SK-N-SH treated with all-trans-retinoic acid at 6 μM for 48 hours (cell line): ENCODE data around the gene STK16.

Experiments
- ATAC-seq: fragments of 200-7000 bp; cut with Tn5 transposase; 3 replicates; pipeline ENCODE4 v1.9.1; 2020; ENCODE audit warnings: mild to moderate bottlenecking, moderate library complexity
- ARNTL ChIP-seq: fragments of 450-650 bp; formaldehyde crosslinking; IDR thresholded peaks from 2 replicates; pipeline ENCODE4 v1.5.0; 2020; ENCODE audit warnings: low read depth, mild to moderate bottlenecking, moderate library complexity, borderline replicate concordance
- BACH2 ChIP-seq: fragments of 250-450 bp; sonication (Bioruptor Pico); IDR thresholded peaks from 2 replicates; pipeline ENCODE4 v1.9.0; 2021; ENCODE audit warnings: mild to moderate bottlenecking, borderline replicate concordance
- CREB5 ChIP-seq: fragments of 250-450 bp; sonication (Bioruptor Pico); IDR thresholded peaks from 2 replicates; pipeline ENCODE4 v1.5.1; 2020; ENCODE audit warnings: low read depth, mild to moderate bottlenecking, moderate library complexity
- CSDC2 ChIP-seq: fragments of 250-450 bp; sonication (Bioruptor Pico); IDR thresholded peaks from 2 replicates; pipeline ENCODE4 v1.5.0; 2020; ENCODE audit warnings: mild to moderate bottlenecking, moderate library complexity
- GLIS3 ChIP-seq: fragments of 250-450 bp; sonication (Bioruptor Pico); IDR thresholded peaks from 2 replicates; pipeline ENCODE4 v1.5.0; 2020; ENCODE audit warnings: mild to moderate bottlenecking, moderate library complexity
- ISL1 ChIP-seq: fragments of 250-450 bp; sonication (Bioruptor Pico); IDR thresholded peaks from 2 replicates; pipeline ENCODE4 v2.1.2; 2022; ENCODE audit warnings: mild to moderate bottlenecking, moderate library complexity
- OSR1 ChIP-seq: fragments of 250-450 bp; sonication (Bioruptor Pico); IDR thresholded peaks from 2 replicates; pipeline ENCODE4 v1.8.0; 2022; ENCODE audit warnings: moderate library complexity, mild to moderate bottlenecking, inconsistent platforms
- PPARA ChIP-seq: fragments of 250-450 bp; sonication (Bioruptor Pico); IDR thresholded peaks from 2 replicates; pipeline ENCODE4 v1.5.0; 2020; ENCODE audit warnings: mild to moderate bottlenecking, borderline replicate concordance
- RARB ChIP-seq: fragments of 250-450 bp; sonication (Bioruptor Pico); IDR thresholded peaks from 2 replicates; pipeline ENCODE4 v1.8.0; 2021; ENCODE audit warnings: mild to moderate bottlenecking, moderate library complexity
- SNAI2 ChIP-seq: fragments of 250-450 bp; sonication (Bioruptor Pico); IDR thresholded peaks from 2 replicates; pipeline ENCODE4 v1.5.0; 2020; ENCODE audit warnings: mild to moderate bottlenecking, moderate library complexity
- TCF4 ChIP-seq: fragments of 250-450 bp; sonication (Bioruptor Pico); IDR thresholded peaks from 2 replicates; pipeline ENCODE4 v1.8.0; 2021; ENCODE audit warnings: mild to moderate bottlenecking, moderate library complexity, borderline replicate concordance
- TOX ChIP-seq: fragments of 250-450 bp; sonication (Bioruptor Pico); IDR thresholded peaks from 2 replicates; pipeline ENCODE4 v1.8.0; 2021; ENCODE audit warnings: mild to moderate bottlenecking, moderate library complexity, borderline replicate concordance
- ZC3H10 ChIP-seq: fragments of 250-450 bp; sonication (Bioruptor Pico); IDR thresholded peaks from 2 replicates; pipeline ENCODE4 v1.5.1; 2021; ENCODE audit warnings: mild to moderate bottlenecking, moderate library complexity
- ZFP3 ChIP-seq: fragments of 250-450 bp; sonication (Bioruptor Pico); IDR thresholded peaks from 2 replicates; pipeline ENCODE4 v1.5.0; 2020; ENCODE audit warnings: mild to moderate bottlenecking, moderate library complexity
- ZNF565 ChIP-seq: fragments of 450-650 bp; formaldehyde crosslinking; conservative IDR thresholded peaks from 2 replicates; pipeline ENCODE4 v1.5.0; 2020; ENCODE audit warnings: low read depth, mild to moderate bottlenecking, moderate library complexity
- ZNF70 ChIP-seq: fragments of 450-650 bp; formaldehyde crosslinking; IDR thresholded peaks from 2 replicates; pipeline ENCODE4 v1.5.0; 2020; ENCODE audit warnings: mild to moderate bottlenecking, moderate library complexity
- TF ChIP-seq, protein P1 (sequence below): fragments of 250-450 bp; sonication (Bioruptor Pico); IDR thresholded peaks from 2 replicates; pipeline ENCODE4 v1.8.0; 2020; ENCODE audit warnings: mild to moderate bottlenecking, moderate library complexity, borderline replicate concordance
- TF ChIP-seq, protein P2 (sequence below): fragments of 250-450 bp; sonication (Bioruptor Pico); IDR thresholded peaks from 2 replicates; pipeline ENCODE4 v1.8.0; 2021; ENCODE audit warnings: low read depth, mild to moderate bottlenecking, moderate library complexity, borderline replicate concordance
- TF ChIP-seq, protein P3 (sequence below): fragments of 250-450 bp; sonication (Bioruptor Pico); IDR thresholded peaks from 2 replicates; pipeline ENCODE4 v1.5.0; 2020; ENCODE audit warnings: mild to moderate bottlenecking, moderate library complexity

The STK16 gene

DNA sequence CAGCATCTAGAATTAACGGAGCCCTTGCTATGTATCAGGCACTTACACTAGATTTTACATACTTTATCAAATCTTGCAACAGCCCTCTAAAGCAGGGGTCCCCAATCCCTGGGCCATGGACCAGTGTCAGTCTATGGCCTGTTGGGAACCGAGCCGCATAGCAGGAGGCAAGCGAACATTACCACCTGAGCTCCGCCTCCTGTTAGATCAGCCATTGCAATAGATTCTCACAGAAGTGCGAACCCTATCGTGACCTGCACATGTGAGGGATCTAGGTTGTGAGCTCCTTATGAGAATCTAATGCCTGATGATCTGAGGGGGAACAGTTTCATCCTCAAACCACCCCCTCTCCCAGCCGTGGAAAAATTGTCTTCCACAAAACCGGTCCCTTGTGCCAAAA, 47.3 kb downstream of the STK16 start:
- TF ChIP-seq ZFP3 (CRISPR knock-in tag) (no peak), BACH2 (CRISPR knock-in tag) (no peak), ZNF565 (no peak), ZNF70 (CRISPR knock-in tag) (no peak), ZC3H10 (CRISPR knock-in tag) (no peak), TCF4 (CRISPR knock-in tag) (no peak), RARB (CRISPR knock-in tag) (no peak)
- TF ChIP-seq, protein P1, sequence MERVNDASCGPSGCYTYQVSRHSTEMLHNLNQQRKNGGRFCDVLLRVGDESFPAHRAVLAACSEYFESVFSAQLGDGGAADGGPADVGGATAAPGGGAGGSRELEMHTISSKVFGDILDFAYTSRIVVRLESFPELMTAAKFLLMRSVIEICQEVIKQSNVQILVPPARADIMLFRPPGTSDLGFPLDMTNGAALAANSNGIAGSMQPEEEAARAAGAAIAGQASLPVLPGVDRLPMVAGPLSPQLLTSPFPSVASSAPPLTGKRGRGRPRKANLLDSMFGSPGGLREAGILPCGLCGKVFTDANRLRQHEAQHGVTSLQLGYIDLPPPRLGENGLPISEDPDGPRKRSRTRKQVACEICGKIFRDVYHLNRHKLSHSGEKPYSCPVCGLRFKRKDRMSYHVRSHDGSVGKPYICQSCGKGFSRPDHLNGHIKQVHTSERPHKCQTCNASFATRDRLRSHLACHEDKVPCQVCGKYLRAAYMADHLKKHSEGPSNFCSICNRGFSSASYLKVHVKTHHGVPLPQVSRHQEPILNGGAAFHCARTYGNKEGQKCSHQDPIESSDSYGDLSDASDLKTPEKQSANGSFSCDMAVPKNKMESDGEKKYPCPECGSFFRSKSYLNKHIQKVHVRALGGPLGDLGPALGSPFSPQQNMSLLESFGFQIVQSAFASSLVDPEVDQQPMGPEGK: no peak
- TF ChIP-seq, protein P2, sequence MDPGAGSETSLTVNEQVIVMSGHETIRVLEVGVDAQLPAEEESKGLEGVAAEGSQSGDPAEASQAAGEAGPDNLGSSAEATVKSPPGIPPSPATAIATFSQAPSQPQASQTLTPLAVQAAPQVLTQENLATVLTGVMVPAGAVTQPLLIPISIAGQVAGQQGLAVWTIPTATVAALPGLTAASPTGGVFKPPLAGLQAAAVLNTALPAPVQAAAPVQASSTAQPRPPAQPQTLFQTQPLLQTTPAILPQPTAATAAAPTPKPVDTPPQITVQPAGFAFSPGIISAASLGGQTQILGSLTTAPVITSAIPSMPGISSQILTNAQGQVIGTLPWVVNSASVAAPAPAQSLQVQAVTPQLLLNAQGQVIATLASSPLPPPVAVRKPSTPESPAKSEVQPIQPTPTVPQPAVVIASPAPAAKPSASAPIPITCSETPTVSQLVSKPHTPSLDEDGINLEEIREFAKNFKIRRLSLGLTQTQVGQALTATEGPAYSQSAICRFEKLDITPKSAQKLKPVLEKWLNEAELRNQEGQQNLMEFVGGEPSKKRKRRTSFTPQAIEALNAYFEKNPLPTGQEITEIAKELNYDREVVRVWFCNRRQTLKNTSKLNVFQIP (CRISPR knock-in tag): no peak
- TF ChIP-seq, all 23 proteins: peak for 0
- no peak for ATAC-seq

GRCh38 chr2:219293736-219294231, 48.5 kb downstream of the STK16 start:
- TF ChIP-seq ZFP3 (CRISPR knock-in tag) (no peak), ISL1 (no peak), RARB (CRISPR knock-in tag) (no peak), GLIS3 (CRISPR knock-in tag) (no peak), TOX (no peak), CSDC2 (CRISPR knock-in tag) (no peak), TCF4 (CRISPR knock-in tag) (no peak), CREB5 (no peak), OSR1 (CRISPR knock-in tag) (no peak), PPARA (CRISPR knock-in tag) (no peak), ARNTL (CRISPR knock-in tag) (no peak), SNAI2 (CRISPR knock-in tag) (no peak)
- TF ChIP-seq, protein P2 (CRISPR knock-in tag): no peak
- TF ChIP-seq, protein P3, sequence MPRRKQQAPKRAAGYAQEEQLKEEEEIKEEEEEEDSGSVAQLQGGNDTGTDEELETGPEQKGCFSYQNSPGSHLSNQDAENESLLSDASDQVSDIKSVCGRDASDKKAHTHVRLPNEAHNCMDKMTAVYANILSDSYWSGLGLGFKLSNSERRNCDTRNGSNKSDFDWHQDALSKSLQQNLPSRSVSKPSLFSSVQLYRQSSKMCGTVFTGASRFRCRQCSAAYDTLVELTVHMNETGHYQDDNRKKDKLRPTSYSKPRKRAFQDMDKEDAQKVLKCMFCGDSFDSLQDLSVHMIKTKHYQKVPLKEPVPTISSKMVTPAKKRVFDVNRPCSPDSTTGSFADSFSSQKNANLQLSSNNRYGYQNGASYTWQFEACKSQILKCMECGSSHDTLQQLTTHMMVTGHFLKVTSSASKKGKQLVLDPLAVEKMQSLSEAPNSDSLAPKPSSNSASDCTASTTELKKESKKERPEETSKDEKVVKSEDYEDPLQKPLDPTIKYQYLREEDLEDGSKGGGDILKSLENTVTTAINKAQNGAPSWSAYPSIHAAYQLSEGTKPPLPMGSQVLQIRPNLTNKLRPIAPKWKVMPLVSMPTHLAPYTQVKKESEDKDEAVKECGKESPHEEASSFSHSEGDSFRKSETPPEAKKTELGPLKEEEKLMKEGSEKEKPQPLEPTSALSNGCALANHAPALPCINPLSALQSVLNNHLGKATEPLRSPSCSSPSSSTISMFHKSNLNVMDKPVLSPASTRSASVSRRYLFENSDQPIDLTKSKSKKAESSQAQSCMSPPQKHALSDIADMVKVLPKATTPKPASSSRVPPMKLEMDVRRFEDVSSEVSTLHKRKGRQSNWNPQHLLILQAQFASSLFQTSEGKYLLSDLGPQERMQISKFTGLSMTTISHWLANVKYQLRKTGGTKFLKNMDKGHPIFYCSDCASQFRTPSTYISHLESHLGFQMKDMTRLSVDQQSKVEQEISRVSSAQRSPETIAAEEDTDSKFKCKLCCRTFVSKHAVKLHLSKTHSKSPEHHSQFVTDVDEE (CRISPR knock-in tag): no peak
- no peak for ATAC-seq

GRCh38 chr2:219294356-219295351, 49.4 kb downstream of the STK16 start:
- peak; percentile 86 for ATAC-seq
- TF ChIP-seq, protein P3 (CRISPR knock-in tag): no peak
- TF ChIP-seq, protein P2 (CRISPR knock-in tag): no peak
- no peak for TF ChIP-seq TCF4 (CRISPR knock-in tag)
